Skin epidermis (tissue), 12 donors: ENCODE results near the gene ERICH2.

Source experiments
- H3K27ac ChIP-seq, 21 experiments: fragments of 200-600 bp; sonication (generic) in 11 of 21; one replicate each; pipeline ENCODE4 v1.5.0; 2020; ENCODE audit warnings: mild to moderate bottlenecking in 3 of 21, inconsistent platforms in 2 of 21, moderate library complexity in 2 of 21
- H3K4me3 ChIP-seq, 7 experiments: fragments of 200-600 bp; sonication (generic) in 2 of 7; one replicate each; pipeline ENCODE4 v1.5.0; 2020; ENCODE audit warnings: inconsistent platforms in 2 of 7, mild to moderate bottlenecking in 2 of 7, moderate library complexity in 1 of 7

The ERICH2 gene

DNA sequence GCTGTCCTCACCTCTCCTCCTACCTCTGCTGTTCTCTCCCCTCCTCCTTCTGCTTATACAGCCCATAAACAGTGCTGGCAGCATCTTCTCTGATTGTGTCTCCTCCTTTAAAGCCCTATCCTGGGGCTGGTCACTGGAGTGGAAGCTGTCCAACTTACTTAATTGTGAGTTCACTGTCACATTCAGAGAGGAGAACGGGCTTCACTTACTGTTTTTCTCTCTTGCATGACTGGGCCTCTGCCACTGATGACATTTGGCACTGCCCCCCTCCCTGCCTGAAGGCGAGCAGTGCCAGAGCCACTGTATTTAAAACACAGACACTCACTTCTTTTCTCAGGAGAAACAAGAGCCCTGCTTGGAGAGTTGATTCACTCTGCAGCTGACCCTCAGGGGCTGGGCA lies 58.9 kb downstream of the ERICH2 start:
- Histone ChIP-seq H3K4me3 (no peak overlapping the region), H3K27ac (no peak overlapping the region)

DNA sequence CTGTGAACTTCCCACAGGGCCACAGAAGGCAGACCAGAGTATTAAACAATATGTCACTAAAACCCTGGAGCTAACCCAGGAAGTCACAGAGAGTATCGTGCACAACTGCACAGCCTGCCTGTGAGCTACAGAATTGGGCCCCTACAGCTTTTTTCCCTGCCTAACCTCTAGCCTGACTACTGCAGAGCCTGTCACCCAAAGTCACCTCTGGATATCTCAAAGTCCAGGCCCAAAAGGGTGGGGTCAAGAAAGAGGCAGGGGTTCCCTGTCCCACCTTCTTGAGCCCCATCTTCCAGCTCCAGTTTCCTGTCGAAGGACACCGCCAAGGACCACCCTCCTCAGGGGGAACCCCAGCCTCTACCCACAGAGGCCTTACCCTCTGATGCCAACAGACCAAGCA lies 60.0 kb downstream of the ERICH2 start:
- no peak overlapping the region for H3K4me3 ChIP-seq
- no peak overlapping the region for H3K27ac ChIP-seq

DNA sequence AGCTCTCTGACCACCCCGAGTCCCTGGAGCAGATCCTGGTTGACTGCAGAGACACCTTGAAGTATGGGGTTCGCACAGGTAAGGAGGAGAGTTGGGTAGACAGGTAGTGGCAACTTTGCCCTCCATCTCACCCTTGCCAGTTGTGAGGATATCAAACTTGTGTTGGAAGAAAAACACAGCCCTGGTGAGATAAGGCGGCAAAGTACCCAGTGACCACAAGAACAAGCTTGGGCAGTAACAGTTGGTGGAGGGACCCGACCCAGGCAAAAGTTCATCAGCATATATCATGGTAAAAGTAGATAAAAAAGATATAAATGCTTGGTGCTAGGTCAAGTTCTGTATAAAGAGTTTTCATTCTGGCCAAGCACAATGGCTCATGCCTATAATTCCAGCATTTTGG lies 60.9 kb downstream of the ERICH2 start:
- H3K4me3 ChIP-seq, result no peak overlapping the region
- H3K27ac ChIP-seq, result no peak overlapping the region

DNA sequence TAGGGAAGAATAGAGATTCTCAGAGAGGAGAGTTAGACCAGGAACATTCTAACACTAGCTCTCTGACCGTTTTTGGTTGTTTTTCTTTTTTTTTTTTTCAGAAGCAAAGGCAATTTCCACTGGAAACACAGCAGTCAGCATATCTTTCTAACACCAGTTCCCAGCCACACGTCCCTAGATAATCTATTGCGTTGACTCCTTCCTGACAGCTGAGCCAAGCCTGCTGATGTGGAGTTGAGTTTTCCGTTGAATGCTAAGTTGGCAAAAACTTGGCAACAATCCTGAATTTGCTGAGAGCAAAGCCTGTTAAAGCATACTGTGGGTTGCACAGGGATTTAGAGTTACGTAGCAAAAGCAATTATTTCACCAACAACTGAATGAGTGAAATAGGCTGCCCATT lies 65.8 kb downstream of the ERICH2 start:
- no peak overlapping the region for H3K27ac ChIP-seq
- no peak overlapping the region for H3K4me3 ChIP-seq

DNA sequence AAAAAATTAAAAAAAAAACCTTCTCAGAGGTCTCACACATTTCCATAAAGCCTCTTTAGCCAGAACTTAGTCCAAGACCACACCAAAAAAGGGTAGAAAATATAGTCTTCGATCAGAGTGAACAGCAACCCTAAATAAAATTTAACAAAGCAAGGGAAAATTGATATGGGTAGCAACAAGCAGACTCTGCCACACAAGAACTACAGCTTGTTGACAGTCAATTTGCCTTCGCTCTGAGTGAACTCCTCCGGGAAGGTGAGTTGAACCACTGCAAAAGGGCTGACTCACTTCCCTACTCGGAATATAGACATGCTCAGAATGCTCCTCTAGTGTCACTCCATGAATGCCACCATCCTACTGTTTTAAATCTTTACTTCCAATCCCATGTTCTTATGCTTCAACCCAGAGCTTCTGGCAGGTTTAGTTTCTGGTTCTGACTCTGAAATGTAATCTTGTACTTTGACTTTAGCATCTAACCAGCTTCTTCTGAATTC lies 70.6 kb downstream of the ERICH2 start:
- Histone ChIP-seq H3K27ac (no peak overlapping the region), H3K4me3 (no peak overlapping the region)

DNA sequence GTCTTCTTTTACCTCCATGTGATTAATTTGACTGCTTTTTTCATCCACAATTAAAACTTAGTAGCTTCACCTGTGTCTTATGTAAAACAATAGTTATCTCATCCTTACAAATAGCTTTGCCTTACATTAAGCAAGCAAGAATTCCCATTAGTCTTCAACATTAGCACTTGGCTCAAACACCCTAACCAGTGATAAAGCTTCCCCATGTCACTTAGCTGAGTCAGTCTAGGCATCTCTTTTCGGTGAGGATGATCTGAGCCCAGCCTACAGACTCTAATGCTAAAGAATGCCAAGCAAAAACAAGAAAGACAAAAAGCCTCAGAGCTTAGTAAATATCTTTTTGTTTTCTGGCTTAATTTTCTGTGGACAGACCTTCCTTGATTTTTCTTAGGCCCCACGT lies 72.6 kb downstream of the ERICH2 start:
- Histone ChIP-seq H3K4me3 (no peak overlapping the region), H3K27ac (no peak overlapping the region)

DNA sequence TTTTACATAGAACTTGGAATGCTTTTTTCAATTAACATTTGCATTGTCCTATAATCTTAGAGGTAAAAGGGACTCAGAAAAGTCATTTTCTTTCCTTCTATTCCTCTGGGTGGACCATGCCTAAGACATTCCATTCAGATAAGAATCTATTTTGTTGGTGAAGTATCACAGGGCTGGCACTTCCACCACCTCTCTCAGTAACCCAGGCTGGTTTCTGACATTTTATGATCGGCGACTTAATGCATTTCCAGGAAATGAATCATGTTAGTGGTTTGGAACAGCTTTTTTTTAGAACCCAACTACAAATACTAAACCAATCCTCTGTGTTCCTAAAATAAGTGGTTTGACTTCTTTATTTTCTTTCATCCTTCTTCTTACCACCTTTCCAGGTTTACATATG lies 73.5 kb downstream of the ERICH2 start:
- no peak overlapping the region for H3K27ac ChIP-seq

DNA sequence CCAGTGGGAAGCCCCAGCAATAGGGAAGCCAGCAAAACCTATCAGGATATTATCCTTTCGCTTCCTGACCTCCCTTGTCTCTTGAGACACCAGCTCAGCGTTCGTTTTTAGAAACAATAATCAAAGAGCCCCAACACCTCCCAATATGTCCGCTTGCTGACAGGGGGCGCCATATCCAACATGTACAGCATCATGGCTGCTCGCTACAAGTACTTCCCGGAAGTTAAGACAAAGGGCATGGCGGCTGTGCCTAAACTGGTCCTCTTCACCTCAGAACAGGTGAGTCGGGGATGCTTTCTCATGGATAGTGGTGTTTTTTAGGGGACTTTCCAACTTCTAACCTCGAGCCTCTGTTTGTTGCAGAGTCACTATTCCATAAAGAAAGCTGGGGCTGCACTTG lies 75.2 kb downstream of the ERICH2 start:
- Histone ChIP-seq H3K4me3 (no peak overlapping the region), H3K27ac (no peak overlapping the region)

More for the DNA sequence above, 73.5 kb downstream of the ERICH2 start:
- H3K4me3 ChIP-seq, result no peak overlapping the region

DNA sequence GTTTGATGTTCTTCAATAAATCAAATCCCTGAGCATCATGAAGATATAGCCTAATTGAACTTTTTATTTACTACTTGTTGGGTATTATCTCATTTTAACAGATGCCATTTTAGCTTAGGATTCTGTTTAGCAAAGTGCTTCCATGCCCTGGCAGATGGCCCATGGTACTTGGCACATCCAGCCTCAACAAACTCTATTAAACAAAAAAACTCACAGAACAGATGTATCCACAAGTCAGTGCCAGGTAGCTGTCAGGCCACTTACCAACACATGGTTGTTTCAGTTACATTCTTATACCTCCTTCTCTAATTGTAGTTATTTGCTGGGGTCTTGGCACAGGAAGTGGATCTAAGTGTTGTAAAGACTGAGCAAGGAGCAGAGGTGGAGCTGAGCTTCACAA lies 76.1 kb downstream of the ERICH2 start:
- H3K4me3 ChIP-seq, result no peak overlapping the region
- no peak overlapping the region for H3K27ac ChIP-seq

DNA sequence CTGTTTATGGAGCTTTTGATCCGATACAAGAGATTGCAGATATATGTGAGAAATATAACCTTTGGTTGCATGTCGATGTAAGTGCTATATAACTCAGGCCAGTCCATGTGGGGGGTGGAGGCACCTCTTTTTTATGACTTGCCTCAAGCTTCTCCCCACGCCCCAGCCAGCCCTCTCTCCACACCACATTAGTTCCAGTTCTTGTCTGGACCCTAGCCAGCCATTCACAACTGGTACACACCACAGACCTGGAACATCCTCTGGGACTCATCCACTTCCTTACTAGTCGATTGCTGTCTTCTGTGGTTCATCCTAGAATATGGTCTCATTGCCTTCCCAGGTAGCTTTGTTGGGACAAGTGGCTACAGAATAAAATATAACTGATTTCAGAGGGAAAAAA lies 77.5 kb downstream of the ERICH2 start:
- peak overlapping the region in 2 of 21 experiments; percentile 27 to 40 for H3K27ac ChIP-seq
- H3K4me3 ChIP-seq, result no peak overlapping the region
